OCI-M2 (cell line): ENCODE data around the gene KDR.

ENCODE experiments used
- DNase-seq: peaks from one replicate; lab custom pipeline; 2025; ENCODE audit not compliant: unreplicated experiment; lab: John Stamatoyannopoulos, UW

The KDR gene

GRCh38 chr4:55080174-55080865 lies 45.1 kb downstream of the KDR start:
- no peak for DNase-seq

- no peak for DNase-seq
These were observed 45.8 kb downstream of the KDR start for GRCh38 chr4:55079451-55080173.

- no peak for DNase-seq
These were observed 46.4 kb downstream of the KDR start for GRCh38 chr4:55078987-55079386.

GRCh38 chr4:55077577-55077976 lies 47.8 kb downstream of the KDR start:
- DNase-seq, result no peak

- no peak for DNase-seq
These were observed 49.3 kb downstream of the KDR start for GRCh38 chr4:55075823-55076716.

GRCh38 chr4:55075376-55075775 lies 50.0 kb downstream of the KDR start:
- no peak for DNase-seq

- DNase-seq, result no peak
These were observed 51.0 kb downstream of the KDR start for GRCh38 chr4:55074386-55074785.

- DNase-seq, result no peak
These were observed 53.4 kb downstream of the KDR start for GRCh38 chr4:55071951-55072350.

- DNase-seq, result no peak
These were observed 56.1 kb downstream of the KDR start for GRCh38 chr4:55069248-55069647.

GRCh38 chr4:55068522-55068921 lies 56.9 kb downstream of the KDR start:
- no peak for DNase-seq

- DNase-seq, result no peak
These were observed 59.4 kb downstream of the KDR start for GRCh38 chr4:55066018-55066417.

- no peak for DNase-seq
These were observed 69.9 kb downstream of the KDR start for GRCh38 chr4:55055529-55055928.

- DNase-seq, result no peak
These were observed 73.9 kb downstream of the KDR start for GRCh38 chr4:55051532-55051931.

- no peak for DNase-seq
These were observed 74.9 kb downstream of the KDR start for GRCh38 chr4:55050418-55050950.

GRCh38 chr4:55038176-55038890 lies 87.1 kb downstream of the KDR start:
- no peak for DNase-seq

GRCh38 chr4:55037728-55038127 lies 87.7 kb downstream of the KDR start:
- DNase-seq, result no peak

GRCh38 chr4:55036405-55036804 lies 89.0 kb downstream of the KDR start:
- DNase-seq, result no peak

GRCh38 chr4:55035892-55036291 lies 89.5 kb downstream of the KDR start:
- no peak for DNase-seq

GRCh38 chr4:55033296-55033695 lies 92.1 kb downstream of the KDR start:
- no peak for DNase-seq

GRCh38 chr4:55032788-55033187 lies 92.6 kb downstream of the KDR start:
- DNase-seq, result no peak

- no peak for DNase-seq
These were observed 93.2 kb downstream of the KDR start for GRCh38 chr4:55032179-55032578.
